OCI-LY7 (cell line): ENCODE data around the gene WASF2. TPM values are rescaled to one million over a fixed set of nuclear protein-coding genes. Genes with fewer than 3 reads are reported as not detected.
A peak's percentile ranks its signal among the peaks of the same experiment; 100 is the strongest.

Source experiments
- BruUV-seq: library from RNA; stranded (reverse); fragments of 400-500 nt; replicated peaks from 2 replicates; lab custom pipeline; 2021; lab: Mats Ljungman, UMichigan
- CTCF ChIA-PET: fragments of 300-600 bp; sonication (Branson Sonifier 250); formaldehyde crosslinking; loops from one replicate; lab custom pipeline; 2022; ENCODE audit warnings: antibody characterized with exemption; ENCODE audit not compliant: unreplicated experiment; lab: Charles Lee
- POLR2A ChIA-PET: fragments of 300-600 bp; sonication (Branson Sonifier 250); formaldehyde crosslinking; loops from one replicate; lab custom pipeline; 2022; ENCODE audit warnings: antibody characterized with exemption; lab: Charles Lee
- DNase-seq: peaks from one replicate; pipeline ENCODE4 v3.0.0-alpha.2; 2015; ENCODE audit warnings: low spot score
- H2AFZ ChIP-seq: fragments of 200-600 bp; sonication (generic), shearing (Covaris generic); 2 replicates; pipeline ENCODE4 v1.6.1; 2014; ENCODE audit warnings: mild to moderate bottlenecking, antibody characterized with exemption, low read length, moderate library complexity
- H3K27ac ChIP-seq: fragments of 200-600 bp; sonication (generic); 2 replicates; pipeline ENCODE4 v1.5.1; 2014; ENCODE audit warnings: mixed run types, low read depth, mild to moderate bottlenecking, moderate library complexity, low read length, inconsistent platforms; ENCODE audit not compliant: poor library complexity, severe bottlenecking
- H3K36me3 ChIP-seq: fragments of 200-600 bp; sonication (generic); 2 replicates; pipeline ENCODE4 v1.6.1; 2014; ENCODE audit warnings: mild to moderate bottlenecking, antibody characterized with exemption, low read length, moderate library complexity, mixed read lengths; ENCODE audit not compliant: insufficient read depth
- H3K4me1 ChIP-seq: fragments of 200-600 bp; sonication (generic); 2 replicates; pipeline ENCODE4 v1.5.1; 2014; ENCODE audit warnings: mild to moderate bottlenecking, low read length; ENCODE audit not compliant: insufficient read depth, poor library complexity, severe bottlenecking
- H3K4me2 ChIP-seq: fragments of 200-600 bp; sonication (generic); 2 replicates; pipeline ENCODE4 v1.6.1; 2014; ENCODE audit warnings: mild to moderate bottlenecking, low read length
- H3K4me3 ChIP-seq: fragments of 200-600 bp; sonication (generic); 2 replicates; pipeline ENCODE4 v1.5.1; 2014; ENCODE audit warnings: mild to moderate bottlenecking, low read depth, low read length; ENCODE audit not compliant: poor library complexity, severe bottlenecking
- H3K79me2 ChIP-seq: fragments of 200-600 bp; sonication (generic); 2 replicates; pipeline ENCODE4 v1.6.1; 2016; ENCODE audit warnings: low read depth, mild to moderate bottlenecking, low read length, moderate library complexity, mixed read lengths; ENCODE audit not compliant: insufficient read depth
- H3K9me2 ChIP-seq: fragments of 200-600 bp; sonication (generic); 2 replicates; pipeline ENCODE4 v1.6.1; 2016; ENCODE audit warnings: mild to moderate bottlenecking, low read length, mixed read lengths; ENCODE audit not compliant: insufficient read depth
- H3K9me3 ChIP-seq: fragments of 200-600 bp; sonication (generic); 2 replicates; pipeline ENCODE4 v1.6.1; 2014; ENCODE audit warnings: mild to moderate bottlenecking, mixed run types, low read length, mixed read lengths
- H4K20me1 ChIP-seq: fragments of 200-600 bp; sonication (generic); 2 replicates; pipeline ENCODE4 v1.6.1; 2014; ENCODE audit warnings: mild to moderate bottlenecking, antibody characterized with exemption, low read length, moderate library complexity, mixed read lengths; ENCODE audit not compliant: insufficient read depth
- CTCF ChIP-seq: fragments of 200-600 bp; sonication (generic); conservative IDR thresholded peaks from 2 replicates; pipeline ENCODE4 v1.5.1; 2014; ENCODE audit warnings: mild to moderate bottlenecking, antibody characterized with exemption, low read length, moderate library complexity, mixed read lengths
- EZH2phosphoT487 ChIP-seq: fragments of 200-600 bp; sonication (generic); IDR thresholded peaks from 2 replicates; pipeline ENCODE4 v1.6.1; 2018; ENCODE audit warnings: low read depth, borderline replicate concordance, mild to moderate bottlenecking, mixed run types, antibody characterized with exemption, low read length, moderate library complexity, mixed read lengths
- intact Hi-C: fragments of 100-400 bp; cut with micrococcal nuclease; formaldehyde crosslinking; loops from one replicate; pipeline ENCODE4 v1.10.0; 2022; ENCODE audit not compliant: unreplicated experiment
- total RNA-seq, 2 experiments: library from RNA; depleted of rRNA in 1 of 2; stranded (reverse); fragments of >200 nt in 1 of 2; shearing (Covaris generic) in 1 of 2; gene quantifications; 2 replicates each; pipeline ENCODE4 v1.2.3, GENCODE V29; 2014 to 2022

The WASF2 gene
- total RNA-seq, 2 experiments from 2014 or later, result 26.9 to 106 TPM

- TF ChIP-seq CTCF, result no peak
- TF ChIP-seq EZH2phosphoT487, result no peak
- Histone ChIP-seq H3K4me1 (peaks cover 76% of the 10 kb centered on the region), H3K36me3 (peaks cover 41% of the 10 kb centered on the region), H3K9me3 (no peaks in the 10 kb centered on the region), H4K20me1 (0 out of 2 replicates have a peak, but pooled peaks cover 12% of the 10 kb centered on the region), H3K79me2 (peaks cover 61% of the 10 kb centered on the region), H3K4me3 (no peak overlapping the region), H2AFZ (no peak overlapping the region), H3K27ac (peak overlapping the region; percentile 54), H3K4me2 (no peak overlapping the region; the same call in 1 of the 2 replicates), H3K9me2 (no peaks in the 10 kb centered on the region)
- no TSS peak for BruUV-seq
- DNase-seq, result no peak
- POLR2A ChIA-PET, result interaction anchor here (0.6 to 4.6 kb wide), 5 partner anchors 8 to 53 kb away, joined by 3 to 25 read pairs (median 4); no protein-coding TSS in a partner anchor
- CTCF ChIA-PET, result interaction anchor here (1.1 to 1.7 kb wide), 2 partner anchors 12 to 14 kb away, joined by 3 read pairs; no protein-coding TSS in a partner anchor
- intact Hi-C loops, result no loop called here
These were observed 61.5 kb downstream of the WASF2 start for GRCh38 chr1:27428316-27429028.

DNA sequence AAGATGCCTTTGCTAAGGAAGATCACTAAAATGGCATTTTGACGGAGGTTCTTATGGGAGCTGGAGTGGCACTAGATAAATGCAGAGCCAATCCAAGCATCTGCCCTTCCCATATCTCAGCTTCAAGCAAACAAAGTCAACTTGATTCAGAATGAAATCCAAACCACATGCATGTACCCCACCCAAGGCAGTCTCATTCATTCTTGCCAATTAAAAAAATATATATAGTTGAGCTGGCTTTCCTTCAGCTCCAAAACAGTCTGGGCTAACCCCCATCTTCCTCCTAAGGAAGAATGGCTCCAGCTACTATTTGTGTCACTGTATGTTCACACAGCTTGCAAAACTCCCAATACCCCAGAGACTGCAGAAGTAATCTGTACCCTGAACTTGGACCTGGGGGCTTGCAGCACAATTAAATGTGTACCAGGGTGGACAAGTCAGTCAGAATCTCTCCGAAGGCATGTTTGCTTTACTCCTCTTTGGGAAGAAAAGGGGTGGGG lies 62.1 kb downstream of the WASF2 start:
- intact Hi-C loops, result no loop called here
- Histone ChIP-seq H3K4me1 (peaks cover 70% of the 10 kb centered on the region), H3K9me3 (no peaks in the 10 kb centered on the region), H2AFZ (no peak overlapping the region), H3K4me2 (peak overlapping the region; percentile 46), H3K9me2 (no peaks in the 10 kb centered on the region), H3K79me2 (peaks cover 55% of the 10 kb centered on the region), H3K27ac (peak overlapping the region; percentile 54), H3K36me3 (peaks cover 41% of the 10 kb centered on the region), H4K20me1 (0 out of 2 replicates have a peak, but pooled peaks cover 12% of the 10 kb centered on the region), H3K4me3 (no peak overlapping the region)
- DNase-seq, result no peak
- CTCF ChIA-PET, result interaction anchor here (1.1 kb wide), 1 partner anchor 13 kb away, joined by 3 read pairs; no protein-coding TSS in a partner anchor
- TF ChIP-seq CTCF (no peak), EZH2phosphoT487 (no peak)
- POLR2A ChIA-PET, result interaction anchor here (0.6 to 4.6 kb wide), 4 partner anchors 9 to 54 kb away, joined by 3 to 25 read pairs (median 4); no protein-coding TSS in a partner anchor
- BruUV-seq, result no TSS peak
